Gastrocnemius medialis (tissue), 4 donors: ENCODE results near the gene ATP10D. TPM values are rescaled to one million over a fixed set of nuclear protein-coding genes. Genes with fewer than 3 reads are reported as not detected.

Source experiments
- ATAC-seq, 2 donors: fragments of 150-250 bp; one replicate each; pipeline ENCODE4 v1.9.1; 2016
- DNase-seq, 2 donors: peaks; one replicate each; pipeline ENCODE4 v3.0.0-alpha.2; 2019
- H3K27ac ChIP-seq, 4 donors: fragments of 200-600 bp; sonication (generic); 1 replicate in 1 of 4; 2 replicates in 3 of 4; pipeline ENCODE4 v1.5.1; 2016 to 2018; ENCODE audit warnings: mild to moderate bottlenecking in 2 of 4, moderate library complexity in 1 of 4
- H3K27me3 ChIP-seq, 3 donors: fragments of 200-600 bp; sonication (generic) in 2 of 3; 1 replicate in 1 of 3; 2 replicates in 2 of 3; pipeline versions ENCODE4 v1.5.1 to v1.6.0; 2016 to 2019; ENCODE audit warnings: mild to moderate bottlenecking in 1 of 3, moderate library complexity in 1 of 3
- H3K36me3 ChIP-seq, 2 donors: fragments of 200-600 bp; sonication (generic) in 1 of 2; one replicate each; pipeline ENCODE4 v1.5.1; 2017 to 2018
- H3K4me1 ChIP-seq, 2 donors: fragments of 200-600 bp; sonication (generic) in 1 of 2; one replicate each; pipeline ENCODE4 v1.5.1; 2016 to 2017; ENCODE audit warnings: mild to moderate bottlenecking in 2 of 2
- H3K4me3 ChIP-seq, 4 donors: fragments of 200-600 bp; sonication (generic) in 3 of 4; 1 replicate in 1 of 4; 2 replicates in 3 of 4; pipeline ENCODE4 v1.5.1; 2016 to 2019; ENCODE audit warnings: mild to moderate bottlenecking in 2 of 4
- H3K9me3 ChIP-seq, 3 donors: fragments of 200-600 bp; sonication (generic) in 2 of 3; 1 replicate in 1 of 3; 2 replicates in 2 of 3; pipeline ENCODE4 v1.5.1; 2016 to 2019
- CTCF ChIP-seq, 5 experiments: fragments of 450-650 bp in 3 of 5; fragments of 200-600 bp in 2 of 5; sonication (generic) in 2 of 5; IDR thresholded peaks in 4 of 5; conservative IDR thresholded peaks in 1 of 5; 1 replicate in 4 of 5; 2 replicates in 1 of 5; pipeline ENCODE4 v1.5.1; 2016 to 2019; ENCODE audit warnings: antibody characterized with exemption in 5 of 5, mild to moderate bottlenecking in 3 of 5, moderate library complexity in 3 of 5
- POLR2A ChIP-seq, 2 donors: fragments of 450-650 bp; IDR thresholded peaks; one replicate each; pipeline ENCODE4 v1.6.1; 2017; ENCODE audit warnings: antibody characterized with exemption in 2 of 2, mild to moderate bottlenecking in 2 of 2, moderate library complexity in 2 of 2
- in situ Hi-C, 4 donors: fragments of 200-750 bp; cut with MboI; loops; one replicate each; pipeline versions ENCODE4 v1.15.0 to v1.8.0; 2017; ENCODE audit warnings: low sequenced_read_pairs in 4 of 4
- intact Hi-C: fragments of 100-400 bp; cut with DNase I; formaldehyde crosslinking; loops from one replicate; pipeline ENCODE4 v1.15.1; 2023; ENCODE audit warnings: low total_unique reads
- total RNA-seq, 4 donors: library from RNA; depleted of rRNA; stranded (reverse); fragments of >200 nt; gene quantifications; one replicate each; pipeline versions ENCODE4 v1.1.0 to v1.2.3, GENCODE V29; 2016

Gene ATP10D
- total RNA-seq, 4 donors from 2014 or later, result 1.5 to 3.2 (median 2.8) TPM

DNA sequence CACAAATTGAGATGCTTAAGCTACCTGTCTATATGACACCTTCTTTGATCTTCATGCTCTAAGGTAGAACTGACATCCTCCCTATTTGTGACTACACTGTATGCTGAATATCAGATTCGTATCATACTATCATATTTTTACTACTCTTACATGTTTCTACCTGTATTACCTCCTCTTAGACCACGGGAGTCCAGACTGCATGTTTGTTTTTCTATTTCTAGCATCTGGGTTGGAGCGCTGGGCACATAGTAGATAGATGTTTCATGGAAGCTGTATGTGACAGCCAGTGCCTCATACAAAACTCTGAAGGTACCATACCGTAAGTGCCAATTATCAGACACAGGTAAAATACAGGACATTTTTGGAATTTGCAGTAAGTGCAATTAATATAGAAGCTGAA, 47.6 kb downstream of the ATP10D start:
- no peak for ATAC-seq

GRCh38 chr4:47533689-47534347, 48.7 kb downstream of the ATP10D start:
- intact Hi-C loops (no loop called here), in situ Hi-C loops (no loop called here)
- Histone ChIP-seq H3K36me3 (no peaks in the 10 kb centered on the region), H3K27ac (no peak overlapping the region), H3K9me3 (peaks cover 0 to 7% (median 0%) of the 10 kb centered on the region in 3 donors), H3K27me3 (no peaks in the 10 kb centered on the region), H3K4me3 (no peak overlapping the region), H3K4me1 (no peaks in the 10 kb centered on the region)
- no peak for ATAC-seq
- TF ChIP-seq POLR2A (IDR thresholded peaks at IDR 0.05), result no peak
- no peak for TF ChIP-seq CTCF (IDR thresholded peaks at IDR 0.05 in 4 of 5, conservative IDR thresholded peaks at IDR 0.05 in 1 of 5)
- DNase-seq, result no peak

More for the DNA sequence above, 47.6 kb downstream of the ATP10D start:
- H3K27me3 ChIP-seq, result no peaks in the 10 kb centered on the region
- no peak overlapping the region for H3K4me3 ChIP-seq
- H3K9me3 ChIP-seq, result peaks cover 0 to 10% (median 0%) of the 10 kb centered on the region in 3 donors
- in situ Hi-C loops, result no loop called here
- TF ChIP-seq POLR2A (IDR thresholded peaks at IDR 0.05), result no peak
- TF ChIP-seq CTCF (IDR thresholded peaks at IDR 0.05 in 4 of 5, conservative IDR thresholded peaks at IDR 0.05 in 1 of 5), result no peak
- no peaks in the 10 kb centered on the region for H3K36me3 ChIP-seq
- no peaks in the 10 kb centered on the region for H3K4me1 ChIP-seq
- no peak for DNase-seq
- H3K27ac ChIP-seq, result no peak overlapping the region
- intact Hi-C loops, result no loop called here

DNA sequence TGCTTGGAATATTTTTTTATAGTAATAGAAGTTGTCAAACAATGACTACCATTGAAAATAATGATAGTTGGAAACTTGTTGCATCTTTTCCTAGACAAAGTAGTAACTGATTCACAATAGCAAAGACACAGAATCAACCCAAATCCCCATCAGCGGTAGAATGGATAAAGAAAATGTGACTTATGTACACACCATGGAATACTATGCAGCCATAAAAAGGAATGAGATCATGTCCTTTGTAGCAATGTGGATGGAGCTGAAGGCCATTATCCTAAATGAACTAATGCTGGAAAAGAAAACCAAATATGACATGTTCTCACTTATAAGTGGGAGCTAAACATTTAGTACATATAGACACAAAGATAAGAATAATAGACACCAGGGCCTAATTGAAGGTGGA, 49.7 kb downstream of the ATP10D start:
- Histone ChIP-seq H3K4me1 (no peaks in the 10 kb centered on the region), H3K36me3 (no peaks in the 10 kb centered on the region), H3K27me3 (no peaks in the 10 kb centered on the region), H3K27ac (no peak overlapping the region), H3K4me3 (no peak overlapping the region), H3K9me3 (no peaks in the 10 kb centered on the region)
- DNase-seq, result no peak
- in situ Hi-C loops, result no loop called here
- TF ChIP-seq CTCF (IDR thresholded peaks at IDR 0.05 in 4 of 5, conservative IDR thresholded peaks at IDR 0.05 in 1 of 5) (no peak), POLR2A (IDR thresholded peaks at IDR 0.05) (no peak)
- no peak for ATAC-seq
- intact Hi-C loops, result no loop called here

DNA sequence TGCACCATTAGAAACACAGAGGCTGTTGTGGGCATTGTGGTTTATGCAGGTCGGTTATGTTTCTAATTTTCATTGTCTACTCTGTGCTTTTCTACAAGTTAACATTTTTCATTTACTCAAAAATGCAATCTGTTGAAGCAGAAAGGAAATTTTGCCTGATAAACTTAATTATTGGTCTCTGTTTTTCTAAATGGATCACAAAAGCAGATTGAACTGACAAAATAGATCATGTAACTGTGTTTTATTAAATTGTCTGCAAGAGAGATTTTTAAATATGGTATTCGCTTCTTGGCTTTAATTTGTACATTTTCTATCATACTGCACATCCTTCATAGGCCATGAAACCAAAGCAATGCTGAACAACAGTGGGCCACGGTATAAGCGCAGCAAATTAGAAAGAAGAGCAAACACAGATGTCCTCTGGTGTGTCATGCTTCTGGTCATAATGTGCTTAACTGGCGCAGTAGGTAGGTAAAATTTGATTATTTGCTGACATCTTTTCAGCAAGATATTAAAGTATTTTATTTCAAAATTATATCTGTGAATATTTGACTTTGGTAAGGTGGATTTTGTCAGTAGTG, 50.6 kb downstream of the ATP10D start:
- Histone ChIP-seq H3K36me3 (no peaks in the 10 kb centered on the region), H3K9me3 (no peaks in the 10 kb centered on the region)
- intact Hi-C loops, result no loop called here

More for the DNA sequence above, 50.6 kb downstream of the ATP10D start:
- no peak for DNase-seq
- in situ Hi-C loops, result no loop called here
- Histone ChIP-seq H3K4me3 (no peak overlapping the region), H3K27me3 (no peaks in the 10 kb centered on the region), H3K27ac (no peak overlapping the region), H3K4me1 (no peaks in the 10 kb centered on the region)
- ATAC-seq, result no peak
- no peak for TF ChIP-seq POLR2A (IDR thresholded peaks at IDR 0.05)
- no peak for TF ChIP-seq CTCF (IDR thresholded peaks at IDR 0.05 in 4 of 5, conservative IDR thresholded peaks at IDR 0.05 in 1 of 5)
